ENCODE results near the gene LGALS3BP.

Gene LGALS3BP

DNA sequence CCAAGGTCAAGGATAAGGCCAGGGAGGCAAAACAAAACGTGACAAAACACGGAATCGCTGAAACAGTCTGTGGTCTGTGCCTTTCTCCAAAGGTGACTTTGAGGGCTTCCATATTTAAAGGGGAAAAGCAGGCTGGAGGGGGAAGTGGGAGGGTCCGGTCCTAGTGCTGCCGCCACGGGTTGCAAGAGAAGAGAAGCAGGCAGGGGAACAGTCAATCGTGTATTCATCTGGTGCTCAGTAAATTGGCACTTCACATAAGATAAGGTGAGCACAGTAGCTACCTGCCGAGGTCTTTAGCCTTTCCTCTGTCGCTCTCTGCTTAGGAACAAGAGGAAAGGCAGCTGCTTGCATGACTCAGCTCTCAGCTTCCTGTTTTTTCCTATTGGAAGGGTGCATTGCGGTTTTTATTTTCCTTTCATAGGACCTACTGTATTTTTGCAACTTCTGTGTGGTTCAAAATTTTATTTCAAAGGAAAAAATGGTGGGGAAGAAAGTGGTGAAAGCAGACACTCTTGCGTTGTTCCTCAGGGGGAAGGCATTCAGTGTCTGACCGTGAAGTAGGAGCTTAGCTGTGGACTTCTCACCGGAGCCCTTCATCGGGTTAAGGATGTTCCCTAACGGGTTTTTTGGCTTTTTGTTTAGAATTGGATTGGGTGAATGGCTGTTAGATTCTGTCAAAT is 7.1 kb upstream of the LGALS3BP start:
- no peak for FAIRE-seq

GRCh38 chr17:78986048-78986648 is 6.4 kb upstream of the LGALS3BP start:
- FAIRE-seq (no peak), DNase-seq (ENCODE audit: insufficient read length) (no peak)
- TF ChIP-seq POLR2AphosphoS5 (IDR thresholded peaks at IDR 0.05; ENCODE audit: low read depth, low read length) (no peak), POLR2A (IDR thresholded peaks at IDR 0.05; ENCODE audit: low read depth, low read length) (no peak), TAF1 (IDR thresholded peaks at IDR 0.05; ENCODE audit: borderline replicate concordance, low read depth, low read length) (no peak)

More for the DNA sequence above, 7.1 kb upstream of the LGALS3BP start:
- TF ChIP-seq POLR2A (IDR thresholded peaks at IDR 0.05; ENCODE audit: low read depth, low read length), result no peak
- no peak for TF ChIP-seq POLR2AphosphoS5 (IDR thresholded peaks at IDR 0.05; ENCODE audit: low read depth, low read length)
- no peak for TF ChIP-seq TAF1 (IDR thresholded peaks at IDR 0.05; ENCODE audit: borderline replicate concordance, low read depth, low read length)
- no peak for DNase-seq (ENCODE audit: insufficient read length)

DNA sequence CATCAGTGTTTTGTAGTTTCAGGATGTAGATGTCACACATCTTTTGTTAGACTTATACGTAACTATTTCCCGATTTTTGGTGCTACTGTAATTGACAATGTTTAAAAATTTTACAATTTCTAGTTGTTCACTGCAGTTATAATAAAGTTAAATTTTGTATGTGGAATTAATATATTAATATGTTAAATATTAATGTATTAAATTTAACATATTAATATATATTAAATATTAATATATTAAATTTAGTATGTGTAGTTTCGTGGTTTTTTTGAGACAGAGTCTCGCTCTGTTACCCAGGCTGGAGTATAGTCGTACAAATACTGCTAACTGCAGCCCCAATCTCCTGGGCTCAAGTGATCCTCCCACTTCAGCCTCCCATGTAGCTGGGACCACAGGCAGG is 5.7 kb upstream of the LGALS3BP start:
- TF ChIP-seq POLR2AphosphoS5 (IDR thresholded peaks at IDR 0.05; ENCODE audit: low read depth, low read length) (no peak), POLR2A (IDR thresholded peaks at IDR 0.05; ENCODE audit: low read depth, low read length) (no peak), TAF1 (IDR thresholded peaks at IDR 0.05; ENCODE audit: borderline replicate concordance, low read depth, low read length) (no peak)

GRCh38 chr17:78981010-78981888 is 1.5 kb upstream of the LGALS3BP start:
- TF ChIP-seq TAF1 (IDR thresholded peaks at IDR 0.05; ENCODE audit: borderline replicate concordance, low read depth, low read length) (no peak), POLR2A (IDR thresholded peaks at IDR 0.05; ENCODE audit: low read depth, low read length) (no peak), POLR2AphosphoS5 (IDR thresholded peaks at IDR 0.05; ENCODE audit: low read depth, low read length) (no peak)
- no peak for DNase-seq (ENCODE audit: insufficient read length)
- no peak for FAIRE-seq

More for the DNA sequence above, 5.7 kb upstream of the LGALS3BP start:
- DNase-seq (ENCODE audit: insufficient read length) (no peak), FAIRE-seq (no peak)

- TF ChIP-seq POLR2A (IDR thresholded peaks at IDR 0.05; ENCODE audit: low read depth, low read length) (no peak), POLR2AphosphoS5 (IDR thresholded peaks at IDR 0.05; ENCODE audit: low read depth, low read length) (no peak), TAF1 (IDR thresholded peaks at IDR 0.05; ENCODE audit: borderline replicate concordance, low read depth, low read length) (no peak)
- DNase-seq (ENCODE audit: insufficient read length) (no peak), FAIRE-seq (no peak)
These were observed 875 bp upstream of the LGALS3BP start for GRCh38 chr17:78980624-78980972.

DNA sequence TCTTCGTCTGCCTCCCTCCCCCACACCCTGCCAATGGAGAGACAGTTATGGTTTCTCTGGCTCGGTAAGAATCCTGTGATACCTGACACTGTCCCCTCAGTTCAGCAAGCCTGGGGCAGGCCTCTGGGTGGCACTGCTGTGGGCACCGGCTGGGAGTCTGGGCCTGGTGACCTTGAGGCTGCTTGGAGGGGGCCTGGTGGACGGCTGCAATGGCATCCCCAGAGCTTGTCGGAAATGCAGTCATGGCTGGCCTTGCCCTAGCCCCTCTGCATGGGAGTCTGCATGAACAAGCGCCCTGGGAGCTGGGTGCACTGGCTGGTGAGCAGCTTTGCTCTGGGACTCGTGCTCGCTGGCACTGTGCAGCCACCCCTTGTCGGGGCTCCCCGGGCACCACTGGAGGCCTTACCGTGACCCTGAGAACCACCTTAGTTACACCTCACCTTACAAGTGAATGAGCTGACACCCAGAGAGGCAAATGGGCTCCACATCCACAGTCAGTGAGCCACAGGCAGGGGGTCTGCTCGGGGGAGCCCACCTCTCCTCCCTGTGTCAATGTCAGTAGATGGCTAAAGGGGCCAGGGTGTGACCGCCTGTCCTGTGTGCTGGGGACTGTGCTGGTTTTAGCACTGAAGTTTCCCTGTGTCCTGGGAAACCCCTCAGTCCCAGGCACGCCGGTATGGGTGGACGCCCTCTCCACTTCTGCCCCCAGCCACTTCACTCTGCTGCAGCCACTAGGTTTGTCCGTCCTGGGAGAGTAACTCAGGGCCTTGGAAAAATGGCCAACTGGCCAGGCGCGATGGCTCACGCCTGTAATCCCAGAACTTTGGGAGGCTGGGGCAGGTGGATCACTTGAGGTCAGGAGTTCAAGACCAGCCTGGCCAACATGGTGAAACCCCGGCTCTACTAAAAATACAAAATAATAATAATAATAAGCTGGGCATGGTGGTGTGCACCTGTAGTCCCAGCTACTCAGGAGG is 1.4 kb downstream of the LGALS3BP start:
- TF ChIP-seq POLR2A (IDR thresholded peaks at IDR 0.05; ENCODE audit: low read depth, low read length), result no peak
- TF ChIP-seq TAF1 (IDR thresholded peaks at IDR 0.05; ENCODE audit: borderline replicate concordance, low read depth, low read length), result no peak
- no peak for TF ChIP-seq POLR2AphosphoS5 (IDR thresholded peaks at IDR 0.05; ENCODE audit: low read depth, low read length)
- DNase-seq (ENCODE audit: insufficient read length), result no peak
- FAIRE-seq, result no peak

GRCh38 chr17:78977681-78977943 is 2.1 kb downstream of the LGALS3BP start:
- TF ChIP-seq POLR2A (IDR thresholded peaks at IDR 0.05; ENCODE audit: low read depth, low read length) (no peak), POLR2AphosphoS5 (IDR thresholded peaks at IDR 0.05; ENCODE audit: low read depth, low read length) (no peak), TAF1 (IDR thresholded peaks at IDR 0.05; ENCODE audit: borderline replicate concordance, low read depth, low read length) (no peak)
- FAIRE-seq, result no peak
- no peak for DNase-seq (ENCODE audit: insufficient read length)

GRCh38 chr17:78976907-78977680 is 2.6 kb downstream of the LGALS3BP start:
- no peak for FAIRE-seq

GRCh38 chr17:78974635-78975591 is 4.8 kb downstream of the LGALS3BP start:
- TF ChIP-seq POLR2AphosphoS5 (IDR thresholded peaks at IDR 0.05; ENCODE audit: low read depth, low read length), result no peak
- no peak for TF ChIP-seq POLR2A (IDR thresholded peaks at IDR 0.05; ENCODE audit: low read depth, low read length)
- no peak for TF ChIP-seq TAF1 (IDR thresholded peaks at IDR 0.05; ENCODE audit: borderline replicate concordance, low read depth, low read length)
- DNase-seq (ENCODE audit: insufficient read length) (no peak), FAIRE-seq (no peak)

More at GRCh38 chr17:78976907-78977680, 2.6 kb downstream of the LGALS3BP start:
- TF ChIP-seq POLR2AphosphoS5 (IDR thresholded peaks at IDR 0.05; ENCODE audit: low read depth, low read length) (no peak), TAF1 (IDR thresholded peaks at IDR 0.05; ENCODE audit: borderline replicate concordance, low read depth, low read length) (no peak), POLR2A (IDR thresholded peaks at IDR 0.05; ENCODE audit: low read depth, low read length) (no peak)
- DNase-seq (ENCODE audit: insufficient read length), result no peak
